ENCODE measurements around the gene TNPO3.

DNA sequence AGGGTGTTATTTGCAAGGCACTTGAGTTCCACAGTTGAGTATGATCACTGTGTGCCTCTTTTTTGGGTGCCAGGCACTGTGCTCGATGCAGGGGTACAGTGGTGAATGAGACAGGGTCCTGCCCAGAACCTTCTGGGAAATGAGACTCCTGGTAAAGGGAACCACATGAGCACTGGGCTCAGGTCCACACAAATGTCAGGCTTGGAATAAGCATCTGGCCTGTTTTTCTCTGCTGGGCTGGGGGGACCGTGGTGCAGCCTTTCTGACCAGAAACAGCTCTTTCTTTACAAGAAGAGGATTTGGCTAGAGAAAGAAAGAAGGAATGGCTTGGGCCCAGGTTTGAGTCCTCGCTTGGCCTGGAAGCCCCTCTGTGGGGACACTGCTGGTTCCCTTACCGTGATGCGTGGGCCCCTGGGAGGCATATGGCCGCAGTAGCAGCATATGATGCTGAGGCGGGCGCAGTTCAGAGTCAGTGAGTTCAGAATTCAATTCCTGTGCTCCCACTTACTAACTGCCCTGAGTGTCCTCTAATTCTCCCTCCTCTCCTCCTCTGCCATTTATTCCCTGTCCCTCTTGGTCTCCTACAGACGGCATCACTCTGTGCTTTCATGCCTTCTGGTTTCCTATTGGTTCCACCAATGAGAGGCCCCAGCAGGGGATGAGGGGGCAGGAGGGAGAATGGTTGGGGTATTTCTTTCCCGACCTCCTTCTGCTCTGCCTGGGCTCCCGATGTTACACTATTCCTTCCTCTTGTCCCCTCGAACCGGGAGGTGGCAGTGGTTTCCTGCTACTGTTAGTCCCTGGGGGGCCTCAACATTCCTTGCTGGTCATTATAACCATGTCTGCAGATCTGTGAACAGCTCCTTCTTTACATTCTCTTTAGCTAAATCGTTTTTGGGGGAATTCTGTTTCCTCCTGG, 134.8 kb downstream of the TNPO3 start:
- TF ChIP-seq, protein P1, sequence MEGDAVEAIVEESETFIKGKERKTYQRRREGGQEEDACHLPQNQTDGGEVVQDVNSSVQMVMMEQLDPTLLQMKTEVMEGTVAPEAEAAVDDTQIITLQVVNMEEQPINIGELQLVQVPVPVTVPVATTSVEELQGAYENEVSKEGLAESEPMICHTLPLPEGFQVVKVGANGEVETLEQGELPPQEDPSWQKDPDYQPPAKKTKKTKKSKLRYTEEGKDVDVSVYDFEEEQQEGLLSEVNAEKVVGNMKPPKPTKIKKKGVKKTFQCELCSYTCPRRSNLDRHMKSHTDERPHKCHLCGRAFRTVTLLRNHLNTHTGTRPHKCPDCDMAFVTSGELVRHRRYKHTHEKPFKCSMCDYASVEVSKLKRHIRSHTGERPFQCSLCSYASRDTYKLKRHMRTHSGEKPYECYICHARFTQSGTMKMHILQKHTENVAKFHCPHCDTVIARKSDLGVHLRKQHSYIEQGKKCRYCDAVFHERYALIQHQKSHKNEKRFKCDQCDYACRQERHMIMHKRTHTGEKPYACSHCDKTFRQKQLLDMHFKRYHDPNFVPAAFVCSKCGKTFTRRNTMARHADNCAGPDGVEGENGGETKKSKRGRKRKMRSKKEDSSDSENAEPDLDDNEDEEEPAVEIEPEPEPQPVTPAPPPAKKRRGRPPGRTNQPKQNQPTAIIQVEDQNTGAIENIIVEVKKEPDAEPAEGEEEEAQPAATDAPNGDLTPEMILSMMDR (IDR thresholded peaks at IDR 0.05), result no peak
- TF ChIP-seq POLR2A (IDR thresholded peaks at IDR 0.05), result no peak
